NB4 (cell line): ENCODE data around the gene TMEM86B.

Experiments
- DNase-seq: peaks from one replicate; pipeline ENCODE4 v3.0.0; 2010; ENCODE audit warnings: low read depth
- H3K4me3 ChIP-seq: one replicate; pipeline ENCODE4 v1.5.1; 2011; ENCODE audit warnings: mild to moderate bottlenecking, low read depth, low read length, moderate library complexity
- MYC ChIP-seq: IDR thresholded peaks from 2 replicates; pipeline ENCODE4 v1.6.1; 2011; ENCODE audit warnings: low read depth, low read length
- POLR2A ChIP-seq: IDR thresholded peaks from 2 replicates; pipeline ENCODE4 v1.6.1; 2011; ENCODE audit warnings: mild to moderate bottlenecking; ENCODE audit not compliant: insufficient read length; ENCODE audit errors: extremely low read depth
- TF ChIP-seq, protein P1 (sequence below): IDR thresholded peaks from one replicate; pipeline ENCODE4 v1.5.1; 2012; ENCODE audit warnings: low read depth, low read length
- TF ChIP-seq, protein P2 (sequence below): IDR thresholded peaks from 2 replicates; pipeline ENCODE4 v1.6.1; 2011; ENCODE audit warnings: low read depth, low read length

Gene TMEM86B

DNA sequence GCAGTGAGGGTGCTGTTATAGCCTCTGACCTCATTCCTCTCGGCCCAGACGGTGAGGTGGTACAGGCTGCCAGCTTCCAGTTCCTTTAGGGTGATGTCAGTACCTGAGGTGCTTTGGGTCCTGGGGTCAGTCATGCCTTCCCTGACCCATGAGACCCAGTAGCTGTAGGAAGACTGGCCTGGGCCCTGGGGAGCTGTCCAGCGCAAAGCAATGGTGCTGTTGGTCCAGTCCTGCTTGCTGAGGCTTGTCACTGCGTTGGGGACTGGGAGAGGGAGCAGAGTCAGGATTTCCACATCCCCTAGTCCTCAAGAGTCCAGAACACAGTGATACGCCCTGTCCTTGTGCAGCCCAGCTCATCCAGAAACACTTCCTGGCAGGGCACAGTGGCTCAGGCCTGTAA lies 29.9 kb downstream of the TMEM86B start:
- no peak for TF ChIP-seq POLR2A
- no peak for TF ChIP-seq MYC
- TF ChIP-seq, protein P1, sequence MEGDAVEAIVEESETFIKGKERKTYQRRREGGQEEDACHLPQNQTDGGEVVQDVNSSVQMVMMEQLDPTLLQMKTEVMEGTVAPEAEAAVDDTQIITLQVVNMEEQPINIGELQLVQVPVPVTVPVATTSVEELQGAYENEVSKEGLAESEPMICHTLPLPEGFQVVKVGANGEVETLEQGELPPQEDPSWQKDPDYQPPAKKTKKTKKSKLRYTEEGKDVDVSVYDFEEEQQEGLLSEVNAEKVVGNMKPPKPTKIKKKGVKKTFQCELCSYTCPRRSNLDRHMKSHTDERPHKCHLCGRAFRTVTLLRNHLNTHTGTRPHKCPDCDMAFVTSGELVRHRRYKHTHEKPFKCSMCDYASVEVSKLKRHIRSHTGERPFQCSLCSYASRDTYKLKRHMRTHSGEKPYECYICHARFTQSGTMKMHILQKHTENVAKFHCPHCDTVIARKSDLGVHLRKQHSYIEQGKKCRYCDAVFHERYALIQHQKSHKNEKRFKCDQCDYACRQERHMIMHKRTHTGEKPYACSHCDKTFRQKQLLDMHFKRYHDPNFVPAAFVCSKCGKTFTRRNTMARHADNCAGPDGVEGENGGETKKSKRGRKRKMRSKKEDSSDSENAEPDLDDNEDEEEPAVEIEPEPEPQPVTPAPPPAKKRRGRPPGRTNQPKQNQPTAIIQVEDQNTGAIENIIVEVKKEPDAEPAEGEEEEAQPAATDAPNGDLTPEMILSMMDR, result no peak
- TF ChIP-seq, protein P2, sequence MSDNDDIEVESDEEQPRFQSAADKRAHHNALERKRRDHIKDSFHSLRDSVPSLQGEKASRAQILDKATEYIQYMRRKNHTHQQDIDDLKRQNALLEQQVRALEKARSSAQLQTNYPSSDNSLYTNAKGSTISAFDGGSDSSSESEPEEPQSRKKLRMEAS, result no peak
- H3K4me3 ChIP-seq, result no peak overlapping the region
- DNase-seq, result no peak

DNA sequence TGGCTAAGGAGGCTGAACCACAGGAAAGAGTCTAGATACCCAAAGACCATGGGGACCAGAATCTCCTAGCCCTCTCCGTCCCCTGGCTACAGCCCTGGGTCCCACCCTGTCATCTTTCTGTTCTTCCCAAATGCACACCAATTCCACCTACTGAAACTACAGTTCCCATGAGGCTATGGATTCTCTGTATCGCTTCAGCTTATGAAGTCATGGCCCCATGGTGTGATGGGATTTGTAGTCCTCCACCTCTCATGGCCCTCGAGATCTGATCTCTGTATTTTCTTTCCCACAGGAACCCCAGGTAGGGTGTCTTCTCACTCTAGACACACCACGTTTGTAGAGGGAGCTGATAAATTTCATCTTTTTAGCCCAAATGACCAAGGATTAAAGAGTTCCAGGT lies 31.0 kb downstream of the TMEM86B start:
- no peak overlapping the region for H3K4me3 ChIP-seq
- peak; percentile 37 for DNase-seq
- TF ChIP-seq, protein P1, result no peak
- no peak for TF ChIP-seq MYC
- TF ChIP-seq, protein P2, result no peak

DNA sequence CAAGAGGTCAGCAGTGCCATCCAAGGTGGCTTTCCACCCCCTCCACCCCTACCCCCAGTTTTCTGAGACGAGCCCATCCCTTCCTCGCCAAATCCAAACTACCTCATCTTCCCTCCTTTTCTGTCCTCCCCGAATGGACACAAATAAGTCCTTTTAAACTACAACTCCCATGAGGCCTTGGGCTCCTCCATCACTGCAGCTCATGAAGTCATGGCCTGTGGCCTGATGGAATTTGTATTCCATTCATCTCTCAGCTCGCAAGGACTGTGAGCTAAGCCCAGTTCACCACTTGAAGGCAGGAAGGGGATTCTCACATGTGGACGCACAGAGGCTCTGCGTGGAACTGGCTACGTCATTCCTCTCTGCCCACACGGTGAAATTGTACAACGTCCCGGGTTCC lies 31.8 kb downstream of the TMEM86B start:
- TF ChIP-seq MYC, result no peak
- DNase-seq, result peak; percentile 38

DNA sequence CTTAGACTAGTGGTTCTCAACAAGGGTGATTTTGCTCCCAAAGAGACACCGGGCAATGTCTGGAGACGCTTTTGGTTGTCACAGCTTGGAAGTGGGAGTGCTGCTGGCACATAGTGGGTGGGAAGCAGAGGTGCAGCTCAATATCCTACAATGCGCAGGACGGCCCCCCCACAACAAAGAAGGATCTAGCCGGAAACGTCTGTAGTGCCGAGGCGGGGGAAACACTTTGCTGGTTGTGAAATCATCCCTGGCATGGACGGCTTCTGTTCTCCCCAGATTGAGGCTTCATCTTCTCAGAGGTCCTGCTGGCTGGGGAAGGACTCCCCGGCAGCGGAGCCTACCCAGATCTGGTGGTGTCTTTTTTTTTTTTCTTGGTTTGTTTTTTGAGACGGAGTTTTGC lies 35.1 kb downstream of the TMEM86B start:
- peak overlapping the region; percentile 6 for H3K4me3 ChIP-seq
- TF ChIP-seq, protein P2, result 0 out of 2 replicates have a peak, but pooled peaks have one; percentile 11
- no peak for TF ChIP-seq MYC
- DNase-seq, result peak; percentile 66

More for the DNA sequence above, 31.8 kb downstream of the TMEM86B start:
- no peak overlapping the region for H3K4me3 ChIP-seq

DNA sequence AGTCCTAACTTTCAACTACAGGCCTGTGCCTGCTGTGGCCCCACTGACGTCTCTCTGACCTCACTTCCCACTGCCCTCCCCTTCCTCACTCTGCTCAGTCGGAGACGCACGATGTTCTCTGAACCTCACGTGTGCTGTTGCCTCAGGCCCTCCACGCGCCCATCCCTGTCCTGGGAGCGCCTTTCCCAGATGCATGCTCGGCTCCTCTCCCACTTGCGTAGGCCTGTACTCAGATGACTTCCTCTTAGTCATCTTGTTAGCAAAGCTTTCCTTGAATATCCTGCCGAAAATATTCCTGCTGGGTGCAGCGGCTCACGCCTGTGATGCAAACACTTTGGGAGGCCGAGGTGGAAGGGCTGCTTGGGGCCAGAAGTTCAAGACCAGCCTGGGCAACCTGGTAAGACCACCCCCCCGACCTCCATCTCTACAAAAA lies 39.1 kb downstream of the TMEM86B start:
- DNase-seq, result no peak
- TF ChIP-seq MYC, result no peak
- no peak for TF ChIP-seq POLR2A
- TF ChIP-seq, protein P2, result no peak
- H3K4me3 ChIP-seq, result no peak overlapping the region

DNA sequence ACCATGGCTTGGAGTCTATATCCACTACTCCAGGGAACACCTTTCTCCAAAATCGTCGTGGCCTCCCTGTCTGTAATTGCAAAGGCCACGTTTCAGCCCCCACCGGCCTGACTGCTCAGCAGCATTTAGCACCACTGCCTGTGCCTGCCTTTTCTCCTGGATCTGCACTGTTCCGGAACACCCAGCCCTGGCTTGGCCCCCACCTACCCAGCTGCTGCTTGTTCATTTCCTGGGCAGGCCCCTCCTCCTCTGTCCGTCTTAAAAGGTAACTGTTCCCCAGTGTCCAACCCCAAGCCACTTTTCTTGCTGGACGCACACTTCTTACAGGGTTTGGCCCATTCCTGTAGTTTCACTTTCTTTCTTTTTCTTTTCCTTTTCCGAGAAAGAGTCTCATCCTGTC lies 39.9 kb downstream of the TMEM86B start:
- H3K4me3 ChIP-seq, result no peak overlapping the region
- no peak for DNase-seq
- TF ChIP-seq MYC, result no peak
- no peak for TF ChIP-seq POLR2A
- TF ChIP-seq, protein P2, result no peak

DNA sequence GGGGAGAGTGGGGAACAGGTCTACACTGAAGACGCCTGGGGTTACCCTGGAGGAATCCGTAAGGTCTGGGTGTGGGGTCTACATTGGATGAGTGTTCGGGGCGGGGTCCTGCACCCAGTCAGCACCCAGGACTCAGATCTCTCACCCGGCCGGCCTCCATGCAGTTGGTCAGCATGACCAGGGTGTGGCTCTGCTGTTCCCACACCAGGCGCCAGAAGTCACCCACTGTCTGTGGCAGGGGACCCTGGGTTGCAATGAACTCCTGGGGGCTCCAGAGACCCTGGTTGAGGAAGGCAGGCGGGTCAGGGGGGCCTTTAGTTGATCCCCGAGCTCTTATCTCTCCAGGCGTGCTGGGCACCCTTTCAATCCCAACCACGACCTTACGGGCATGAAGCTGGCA lies 42.5 kb downstream of the TMEM86B start:
- TF ChIP-seq, protein P2, result no peak
- TF ChIP-seq MYC, result no peak
- TF ChIP-seq, protein P1, result no peak
- TF ChIP-seq POLR2A, result no peak
- no peak overlapping the region for H3K4me3 ChIP-seq
- no peak for DNase-seq

DNA sequence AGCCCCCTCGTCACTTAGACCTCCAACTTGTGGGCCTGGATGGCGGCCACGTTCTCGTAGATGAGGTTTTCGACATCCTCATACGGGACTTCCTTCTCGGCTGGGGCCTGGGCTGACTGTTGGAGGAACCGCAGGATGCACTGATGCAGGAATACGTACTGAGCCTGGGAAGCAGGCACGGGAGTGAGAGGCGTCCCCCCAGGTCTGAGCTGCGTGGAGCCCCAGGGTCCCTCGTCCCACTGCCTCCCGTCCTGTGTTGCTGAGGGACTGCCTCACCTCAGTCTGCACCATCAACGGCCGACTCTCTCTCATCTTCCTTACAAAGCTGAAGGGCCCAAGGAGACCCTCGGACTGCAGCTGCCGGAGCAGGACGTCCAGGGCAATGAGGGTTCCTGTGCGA lies 46.8 kb downstream of the TMEM86B start:
- no peak overlapping the region for H3K4me3 ChIP-seq
- TF ChIP-seq, protein P2, result no peak
- TF ChIP-seq MYC, result no peak
- TF ChIP-seq, protein P1, result no peak
- no peak for TF ChIP-seq POLR2A
- DNase-seq, result no peak
